ENCODE measurements around the gene TRIP6.

TRIP6 gene

DNA sequence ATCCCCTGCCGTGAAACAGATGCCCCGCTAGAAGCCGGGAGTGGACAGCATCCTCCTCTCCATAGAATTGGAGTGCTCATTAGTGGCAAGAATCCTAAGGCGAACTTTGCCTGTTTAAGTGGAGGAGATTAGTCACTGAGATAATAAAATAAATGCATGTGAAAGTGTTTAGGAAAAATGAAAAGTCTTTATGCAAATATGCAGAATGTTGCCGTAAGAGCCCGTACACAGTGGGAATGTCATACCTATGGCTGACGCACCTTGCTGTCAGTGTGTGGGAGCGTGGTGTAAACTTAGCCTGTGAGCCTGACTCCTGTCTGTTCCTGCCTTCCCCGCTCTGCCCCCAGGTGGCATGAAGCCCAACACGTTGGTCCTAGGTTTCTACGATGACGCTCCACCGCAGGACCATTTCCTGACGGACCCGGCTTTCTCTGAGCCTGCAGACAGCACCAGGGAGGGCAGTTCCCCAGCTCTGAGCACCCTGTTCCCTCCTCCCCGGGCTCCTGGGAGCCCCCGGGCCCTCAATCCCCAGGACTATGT lies 1.7 kb upstream of the TRIP6 start:
- intact Hi-C loops (cut with DNase I) = no loop called here
- peak in 25 of 42 donors; percentile 31 to 81 (median 58) for DNase-seq

DNA sequence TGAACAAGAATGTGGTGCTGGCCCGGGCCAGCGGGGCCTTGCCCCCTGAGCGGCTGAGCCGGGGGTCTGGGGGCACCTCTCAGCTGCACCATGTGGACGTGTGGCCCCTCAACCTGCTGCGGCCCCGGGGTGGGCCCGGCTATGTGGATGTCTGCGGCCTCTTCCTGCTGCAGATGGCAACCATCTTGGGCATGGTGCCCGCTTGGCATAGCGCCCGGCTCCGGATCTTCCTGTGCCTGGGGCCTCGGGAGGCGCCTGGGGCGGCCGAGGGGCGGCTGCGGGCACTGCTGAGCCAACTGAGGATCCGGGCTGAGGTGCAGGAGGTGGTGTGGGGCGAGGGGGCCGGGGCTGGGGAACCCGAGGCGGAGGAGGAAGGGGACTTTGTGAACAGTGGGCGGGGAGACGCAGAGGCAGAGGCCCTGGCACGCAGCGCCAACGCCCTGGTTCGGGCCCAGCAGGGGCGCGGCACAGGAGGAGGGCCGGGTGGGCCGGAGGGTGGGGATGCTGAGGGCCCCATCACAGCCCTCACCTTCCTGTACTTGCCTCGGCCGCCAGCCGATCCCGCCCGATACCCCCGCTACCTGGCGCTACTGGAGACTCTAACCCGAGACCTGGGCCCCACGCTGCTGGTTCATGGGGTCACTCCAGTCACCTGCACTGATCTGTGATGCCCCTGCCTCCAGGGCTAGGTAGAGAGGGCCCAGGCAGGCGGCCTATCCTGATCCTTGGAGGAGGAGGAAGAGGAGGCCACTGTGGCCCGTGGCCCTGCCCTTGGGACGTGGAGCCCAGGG lies 1.1 kb upstream of the TRIP6 start:
- intact Hi-C loops (cut with DNase I) = no loop called here
- peak; percentile 73 to 96 (median 92) for DNase-seq

DNA sequence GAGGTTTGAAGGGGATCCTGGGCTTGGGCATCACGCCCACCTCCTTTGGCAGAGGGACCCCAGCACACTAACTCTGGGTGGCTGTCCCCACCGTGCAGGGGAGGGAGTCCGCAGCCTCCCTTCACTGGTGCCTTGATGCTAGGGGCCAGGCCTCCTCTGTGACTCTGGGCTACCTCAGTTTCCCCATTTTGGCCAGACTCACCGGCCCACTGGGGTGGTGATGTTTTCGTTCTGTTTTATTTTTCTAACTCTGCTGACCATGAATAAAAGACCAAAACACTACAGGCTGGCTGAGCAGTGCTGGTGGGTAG lies 503 bp upstream of the TRIP6 start:
- no peak for DNase-seq
- intact Hi-C loops (cut with DNase I) = no loop called here

DNA sequence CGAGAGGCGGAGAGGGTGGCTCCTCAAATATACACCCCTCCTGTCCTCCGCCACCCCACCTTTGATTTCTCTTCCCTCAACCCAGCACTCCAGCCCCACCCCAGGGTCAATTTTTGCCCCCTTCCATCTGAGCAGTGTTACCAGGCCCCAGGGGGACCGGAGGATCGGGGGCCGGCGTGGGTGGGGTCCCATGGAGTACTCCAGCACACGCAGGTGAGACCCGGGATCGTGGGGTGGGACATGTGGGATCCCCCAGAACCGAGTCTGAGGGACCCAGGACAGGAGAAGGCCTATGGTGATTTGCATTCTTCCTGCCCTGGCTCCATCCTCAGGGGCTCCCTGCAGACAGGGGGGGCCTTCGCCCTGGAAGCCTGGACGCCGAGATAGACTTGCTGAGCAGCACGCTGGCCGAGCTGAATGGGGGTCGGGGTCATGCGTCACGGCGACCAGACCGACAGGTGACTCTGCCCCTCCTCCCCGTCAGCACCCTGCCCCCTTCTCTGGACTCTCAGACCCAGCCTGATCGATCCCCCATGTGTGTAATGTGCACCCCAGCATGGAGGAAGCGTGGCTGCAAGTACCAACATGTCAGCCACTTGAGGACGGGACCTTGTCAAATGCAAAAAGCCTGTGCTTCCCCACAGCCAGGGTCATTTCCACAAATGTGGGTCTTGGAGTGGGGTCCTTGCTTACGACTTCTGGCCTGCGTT lies 744 bp downstream of the TRIP6 start:
- intact Hi-C loops (cut with DNase I) = no loop called here

DNA sequence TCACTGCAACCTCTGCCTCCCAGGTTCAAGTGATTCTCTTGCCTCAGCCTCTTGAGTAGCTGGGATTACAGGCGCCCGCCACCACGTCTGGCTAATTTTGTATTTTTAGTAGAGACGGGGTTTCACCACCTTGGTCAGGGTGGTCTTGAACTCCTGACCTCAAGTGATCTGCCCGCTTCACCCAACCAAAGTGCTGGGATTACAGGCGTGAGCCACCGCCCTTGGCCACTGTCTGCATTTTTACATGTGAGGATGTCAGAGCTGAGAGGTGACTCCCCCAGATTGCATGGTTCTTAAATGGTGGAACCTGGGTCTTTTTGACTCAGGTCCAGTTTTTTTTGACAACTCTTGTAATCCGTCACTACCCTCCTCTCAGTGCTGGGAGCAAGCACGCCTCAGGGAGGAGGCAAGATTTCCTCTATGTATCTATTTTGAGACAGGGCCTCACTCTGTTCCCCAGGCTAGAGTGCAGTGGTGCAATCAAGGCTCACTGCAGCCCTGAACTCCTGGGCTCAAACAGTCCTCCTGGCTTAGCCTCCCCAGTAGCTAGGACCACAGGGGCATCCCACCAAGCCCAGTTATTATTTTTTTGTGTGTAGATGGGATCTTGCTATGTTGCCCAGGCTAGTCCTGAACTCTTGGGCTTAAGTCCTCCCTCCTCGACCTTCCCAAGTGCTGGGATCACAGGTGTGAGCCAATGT lies 6.6 kb downstream of the TRIP6 start:
- intact Hi-C loops (cut with DNase I) = loop anchor here (5.0 kb wide), 1 partner anchor 36 kb away; no protein-coding TSS in a partner anchor
- DNase-seq = no peak

More for the DNA sequence above, 744 bp downstream of the TRIP6 start:
- peak in 1 of 42 donors; percentile 39 for DNase-seq

DNA sequence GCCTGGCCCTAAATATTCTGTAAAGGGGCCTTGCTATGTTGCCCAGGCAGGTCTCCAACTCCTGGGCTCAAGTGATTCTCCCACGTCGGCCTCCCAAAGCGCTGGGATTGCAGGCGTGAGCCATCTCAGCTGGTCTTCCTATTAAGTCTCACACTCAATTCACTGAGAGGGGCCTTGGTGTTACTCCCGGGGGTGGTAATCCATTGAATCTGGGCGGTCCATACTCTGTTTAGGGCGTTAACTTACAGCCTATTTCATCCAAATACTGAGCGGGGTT lies 7.1 kb downstream of the TRIP6 start:
- DNase-seq = no peak
- intact Hi-C loops (cut with DNase I) = loop anchor here (5.0 kb wide), 1 partner anchor 37 kb away; no protein-coding TSS in a partner anchor

DNA sequence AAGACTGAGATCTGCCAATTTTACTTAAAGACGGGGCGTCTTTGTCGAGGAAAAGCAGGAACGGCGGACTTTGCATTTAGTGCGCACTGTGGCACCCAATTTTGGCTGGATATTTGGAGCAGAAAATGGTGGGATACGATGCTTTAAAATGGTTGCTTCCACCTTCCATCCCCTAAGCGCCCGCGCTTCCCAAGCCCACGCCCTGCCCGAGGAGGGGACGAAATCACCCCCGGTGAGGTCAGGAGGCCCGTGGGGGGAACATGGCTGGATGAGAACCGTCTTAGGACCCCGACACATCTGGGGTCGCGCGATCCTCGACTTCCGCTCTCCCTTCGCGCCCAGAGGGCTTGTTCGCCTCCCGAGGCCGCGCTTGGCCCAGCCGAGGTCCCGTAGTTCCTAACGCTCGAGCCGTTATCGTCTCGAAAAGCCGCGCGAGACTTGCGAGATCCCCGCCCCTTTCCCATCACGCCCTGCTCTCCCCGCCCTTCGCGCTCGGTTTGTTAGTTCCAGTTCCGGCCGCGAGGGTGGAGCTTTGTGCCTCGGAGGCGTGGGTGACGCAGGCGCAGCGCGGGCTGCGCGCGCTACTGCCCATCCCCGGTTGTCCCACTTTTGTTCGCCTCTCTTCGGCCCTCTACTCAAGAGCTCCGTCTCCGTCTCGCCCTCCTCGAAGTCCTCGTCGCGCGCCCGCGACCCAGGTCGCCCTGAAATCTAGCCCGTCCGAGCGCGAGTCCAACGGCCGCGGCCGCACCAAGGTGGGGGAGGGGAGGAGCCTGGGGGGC lies 7.6 kb downstream of the TRIP6 start, which contains the start of gene SRRT:
Gene SRRT (plus strand): TSS at position 527 of the 779 bp plus-strand sequence. CDS start 488 bp downstream, outside the sequence.
- peak; percentile 97 to 100 (median 99) for DNase-seq
- intact Hi-C loops (cut with DNase I) = loop anchor here (5.0 kb wide), 1 partner anchor 37 kb away; no protein-coding TSS in a partner anchor

DNA sequence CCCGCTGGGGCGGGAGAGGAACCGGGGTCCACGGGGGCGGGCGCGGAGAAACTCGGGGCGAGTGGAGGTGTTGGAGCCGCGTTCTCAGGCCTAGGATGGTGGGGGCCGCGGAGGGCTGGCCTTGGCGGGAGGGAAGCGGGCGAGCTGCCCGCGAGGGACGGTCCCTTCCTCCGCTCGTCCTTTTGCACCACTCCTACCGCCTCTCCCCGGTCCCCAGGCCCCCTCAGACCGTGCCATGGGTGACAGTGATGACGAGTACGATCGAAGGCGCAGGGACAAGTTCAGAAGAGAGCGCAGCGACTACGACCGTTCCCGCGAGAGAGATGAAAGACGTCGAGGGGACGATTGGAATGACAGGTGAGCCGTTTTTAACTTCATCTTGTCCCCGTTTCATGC lies 8.2 kb downstream of the TRIP6 start:
- intact Hi-C loops (cut with DNase I) = no loop called here
- DNase-seq = peak in 1 of 42 donors; percentile 16

DNA sequence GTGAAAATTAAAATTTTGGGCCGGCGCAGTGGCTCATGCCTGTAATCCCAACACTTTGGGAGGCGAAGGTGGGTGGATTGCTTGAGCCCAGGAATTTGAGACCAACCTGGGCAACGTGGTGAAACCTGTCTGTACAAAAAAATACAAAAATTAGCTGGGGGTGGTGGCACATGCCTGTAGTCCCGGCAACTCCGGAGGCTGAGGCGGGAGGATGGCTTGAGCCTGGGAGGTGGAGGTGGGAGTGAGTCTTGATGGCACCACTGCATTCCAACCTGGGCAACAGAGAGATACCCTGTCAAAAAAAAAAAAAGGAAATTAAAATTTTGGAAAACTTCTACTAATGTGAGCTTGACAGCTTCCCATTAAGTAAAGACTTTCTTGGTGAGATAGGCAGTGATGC lies 10.8 kb downstream of the TRIP6 start:
- intact Hi-C loops (cut with DNase I) = no loop called here

DNA sequence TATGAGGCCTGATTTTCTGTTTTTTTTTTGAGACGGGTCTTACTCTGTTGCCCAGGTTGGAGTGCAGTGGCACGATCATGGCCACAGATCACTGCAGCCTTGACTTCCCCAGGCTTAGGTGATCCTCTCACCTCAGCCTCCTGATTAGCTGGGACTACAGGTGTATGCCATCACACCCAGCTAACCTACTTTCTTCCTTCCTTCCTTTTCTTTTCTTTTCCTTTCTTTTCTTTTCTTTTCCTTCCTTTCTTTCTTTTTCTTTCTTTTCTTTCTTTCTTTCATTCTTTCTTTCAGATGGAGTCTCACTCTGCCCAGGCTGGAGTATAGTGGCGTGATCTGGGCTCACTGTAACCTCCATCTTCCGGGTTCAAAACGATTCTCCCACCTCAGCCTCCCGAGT lies 11.5 kb downstream of the TRIP6 start:
- no peak for DNase-seq
- intact Hi-C loops (cut with DNase I) = no loop called here

More for the DNA sequence above, 10.8 kb downstream of the TRIP6 start:
- no peak for DNase-seq

DNA sequence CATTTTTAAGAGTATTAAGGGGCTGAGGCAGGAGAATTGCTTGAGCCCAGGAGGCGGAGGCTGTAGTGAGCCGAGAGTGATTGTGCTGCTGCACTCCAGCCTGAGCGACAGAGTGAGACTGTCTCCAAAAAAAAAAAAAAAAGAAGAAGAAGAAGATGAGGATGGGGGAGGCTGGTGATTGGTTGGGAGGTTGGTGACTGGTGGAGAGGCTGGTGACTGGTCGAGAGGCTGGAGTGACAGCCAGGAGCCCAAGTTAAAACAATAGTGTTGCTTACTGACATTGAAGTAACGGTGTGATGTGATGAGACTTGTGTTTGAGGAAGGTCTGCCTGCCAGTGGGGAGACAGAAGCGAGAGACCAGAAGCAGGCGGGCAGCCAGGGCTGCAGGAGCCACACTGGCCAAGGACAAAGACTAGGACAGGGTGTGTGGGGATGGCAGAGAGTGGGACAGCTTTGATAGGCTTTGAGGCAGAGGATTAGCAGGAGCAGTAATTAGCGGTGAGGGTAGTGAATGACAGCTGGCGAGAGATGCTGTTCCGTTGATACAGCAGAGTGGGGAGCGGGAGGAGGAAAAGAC lies 12.6 kb downstream of the TRIP6 start:
- intact Hi-C loops (cut with DNase I) = no loop called here
- DNase-seq = peak in 11 of 42 donors; percentile 38 to 70 (median 54)

DNA sequence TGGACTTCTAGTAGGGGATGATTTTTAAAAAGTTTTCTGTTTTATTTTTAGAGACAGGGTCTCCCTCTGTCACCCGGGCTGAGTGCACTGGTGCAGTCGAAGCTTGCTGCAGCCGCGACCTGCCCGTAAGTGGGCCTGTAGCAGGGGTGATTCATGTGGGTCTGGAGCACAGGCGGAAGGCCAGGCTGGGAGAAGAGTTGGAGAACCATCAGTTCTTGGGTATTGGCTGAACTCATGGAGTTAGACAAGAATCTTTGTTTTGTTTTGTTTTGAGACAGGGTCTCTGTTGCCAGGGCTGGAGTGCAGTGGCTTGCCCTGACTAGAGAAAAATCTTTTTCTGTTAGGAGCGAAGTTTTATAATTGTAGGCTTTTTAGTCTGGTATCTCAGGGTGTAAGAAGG lies 13.5 kb downstream of the TRIP6 start:
- intact Hi-C loops (cut with DNase I) = no loop called here
- DNase-seq = peak in 4 of 42 donors; percentile 25 to 76 (median 47)

DNA sequence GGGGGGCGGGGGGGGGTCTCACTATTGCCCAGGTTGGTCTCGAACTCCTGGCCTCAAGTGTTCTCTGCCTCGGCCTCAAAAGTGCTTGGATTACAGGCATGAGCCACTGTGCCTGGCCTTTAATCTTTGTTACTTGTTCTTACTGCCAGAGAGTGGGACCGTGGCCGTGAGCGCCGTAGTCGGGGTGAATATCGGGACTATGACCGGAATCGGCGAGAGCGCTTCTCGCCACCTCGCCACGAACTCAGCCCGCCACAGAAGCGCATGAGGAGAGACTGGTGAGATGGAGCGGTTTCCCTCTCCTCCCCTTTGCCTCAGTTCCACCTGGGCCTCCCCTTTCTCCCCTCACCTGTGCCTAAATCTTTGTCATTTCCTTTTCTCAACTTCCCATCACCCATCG lies 13.9 kb downstream of the TRIP6 start:
- no peak for DNase-seq
- intact Hi-C loops (cut with DNase I) = no loop called here

DNA sequence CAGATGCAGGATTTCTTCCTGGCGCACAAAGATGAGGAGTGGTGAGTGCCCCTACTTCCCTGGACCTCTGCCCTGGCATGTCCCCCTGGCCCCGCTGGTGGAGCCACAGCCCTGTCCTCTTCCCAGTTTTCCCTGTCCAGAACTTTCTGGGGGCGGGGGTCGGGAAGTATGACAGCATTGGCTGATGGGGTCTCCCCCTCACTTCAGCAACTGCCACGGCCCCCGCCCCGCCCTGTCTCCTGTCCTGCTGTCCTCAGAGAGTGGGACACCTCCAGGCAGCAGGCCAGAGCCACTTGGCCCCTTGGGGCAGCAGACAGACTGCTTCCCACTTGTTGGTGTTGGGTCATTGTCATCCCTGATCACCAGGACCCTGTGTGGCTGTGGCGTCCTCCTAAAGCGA lies 15.0 kb downstream of the TRIP6 start:
- no peak for DNase-seq
- intact Hi-C loops (cut with DNase I) = no loop called here

DNA sequence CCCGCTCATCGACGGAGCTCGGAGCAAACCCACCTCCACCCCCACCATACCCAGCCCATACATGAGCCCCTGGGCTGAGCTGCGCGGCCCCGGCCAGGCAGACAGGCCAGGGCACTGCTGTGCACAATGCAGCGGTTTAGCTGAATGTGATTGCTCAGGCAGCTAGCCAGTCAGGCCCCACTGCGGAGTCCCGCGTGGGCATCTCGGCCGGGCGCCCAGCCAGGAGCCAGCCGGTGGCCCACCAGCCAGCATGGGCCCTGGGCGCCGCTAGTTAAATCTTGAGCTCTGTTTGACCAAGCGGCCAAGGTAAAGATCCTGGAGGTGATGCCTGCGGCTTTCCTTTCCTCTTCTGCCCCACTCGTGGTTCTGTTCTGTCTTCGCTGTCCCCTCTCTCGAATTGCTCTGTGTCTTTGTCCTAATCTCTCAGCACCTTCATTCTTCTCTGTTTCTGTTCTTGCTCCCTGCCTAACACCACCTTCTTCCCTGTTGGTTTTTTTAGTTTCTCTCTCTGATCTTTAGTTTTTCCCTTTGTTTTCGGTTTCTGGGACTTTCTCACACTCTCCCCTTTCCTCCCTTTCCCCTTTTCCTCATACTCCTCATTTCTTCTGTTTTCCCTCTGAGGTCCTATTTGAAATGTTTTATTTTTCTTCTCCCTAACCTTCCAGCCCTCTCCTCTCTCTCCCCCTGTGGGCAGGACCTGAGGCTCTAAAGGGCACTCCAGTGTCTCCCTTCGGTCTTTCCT lies 15.8 kb downstream of the TRIP6 start:
- no peak for DNase-seq
- intact Hi-C loops (cut with DNase I) = no loop called here

DNA sequence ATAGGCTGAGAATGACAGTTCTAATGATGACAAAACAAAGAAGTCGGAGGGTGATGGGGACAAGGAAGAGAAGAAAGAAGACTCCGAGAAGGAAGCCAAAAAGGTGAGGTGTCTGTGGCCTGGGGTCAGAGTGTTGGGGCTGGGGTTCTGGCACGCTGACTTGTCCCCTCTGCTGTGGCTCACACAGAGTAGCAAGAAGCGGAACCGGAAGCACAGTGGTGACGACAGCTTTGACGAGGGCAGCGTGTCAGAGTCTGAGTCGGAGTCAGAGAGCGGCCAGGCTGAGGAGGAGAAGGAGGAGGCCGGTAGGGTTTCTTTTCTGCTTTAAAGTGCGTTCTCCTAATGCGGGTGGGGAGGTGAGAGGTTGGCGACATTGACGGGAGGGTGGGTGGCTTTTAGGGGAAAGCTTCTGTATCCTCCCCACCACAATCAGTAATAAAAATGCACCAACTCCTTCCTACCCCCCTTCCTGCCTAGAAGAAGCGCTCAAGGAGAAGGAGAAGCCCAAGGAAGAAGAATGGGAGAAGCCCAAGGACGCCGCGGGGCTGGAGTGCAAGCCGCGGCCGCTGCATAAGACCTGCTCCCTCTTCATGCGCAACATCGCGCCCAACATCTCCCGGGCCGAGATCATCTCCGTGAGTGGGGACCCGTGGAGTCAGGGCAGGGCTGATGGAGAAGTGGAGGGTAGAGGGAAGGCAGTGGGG lies 17.7 kb downstream of the TRIP6 start:
- DNase-seq = peak in 26 of 42 donors; percentile 51 to 81 (median 66)
- intact Hi-C loops (cut with DNase I) = no loop called here

DNA sequence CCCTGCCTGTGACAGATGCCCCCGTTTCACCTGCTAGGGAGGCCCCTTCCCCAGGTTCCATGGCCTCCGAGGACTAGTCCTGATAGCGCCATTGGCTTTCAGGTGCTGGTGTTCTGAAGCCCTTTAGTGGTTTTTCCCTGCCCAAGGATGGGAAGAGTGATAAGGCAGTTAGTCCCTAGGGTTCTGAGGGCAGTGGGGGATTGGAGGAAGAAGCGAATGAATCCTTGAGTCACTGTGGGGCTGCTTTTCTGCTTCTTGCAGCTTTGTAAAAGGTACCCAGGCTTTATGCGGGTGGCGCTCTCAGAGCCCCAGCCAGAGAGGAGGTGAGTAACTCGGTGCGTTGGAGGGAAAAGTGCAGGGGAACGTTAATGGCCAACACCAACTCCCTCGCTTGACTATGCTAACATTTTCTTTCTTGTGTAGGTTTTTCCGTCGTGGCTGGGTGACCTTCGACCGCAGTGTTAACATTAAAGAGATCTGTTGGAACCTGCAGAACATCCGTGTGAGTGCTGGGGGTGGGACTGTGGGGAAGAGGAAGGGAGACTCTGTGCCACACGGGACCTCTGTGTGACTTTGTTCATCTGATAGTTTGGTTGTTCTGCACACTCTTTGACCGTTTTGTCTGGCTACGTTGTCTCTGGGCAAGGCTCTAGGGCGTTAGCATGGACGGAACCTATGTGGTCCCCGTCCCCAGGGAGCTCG lies 18.4 kb downstream of the TRIP6 start:
- peak in 10 of 42 donors; percentile 35 to 76 (median 54) for DNase-seq
- intact Hi-C loops (cut with DNase I) = no loop called here
